Gastroesophageal sphincter (tissue), 4 donors: Measurements from ENCODE around the gene HACL1. TPM values are rescaled to one million over a fixed set of nuclear protein-coding genes. Genes with fewer than 3 reads are reported as not detected.
"Not testable (repeated sequence)": the region's sequence is repeated elsewhere in the genome, so short reads cannot be mapped to it uniquely, and the experiment has no call there.

ENCODE experiments used
- ATAC-seq: fragments of 150-250 bp; one replicate; pipeline ENCODE4 v1.9.1; 2016; ENCODE audit warnings: mild to moderate bottlenecking, moderate library complexity
- H3K27ac ChIP-seq, 4 donors: fragments of 200-600 bp; sonication (generic) in 3 of 4; 1 replicate in 3 of 4; 2 replicates in 1 of 4; pipeline ENCODE4 v1.5.1; 2016 to 2019
- H3K27me3 ChIP-seq: fragments of 200-600 bp; sonication (generic); one replicate; pipeline ENCODE4 v1.5.1; 2019
- H3K36me3 ChIP-seq, 2 donors: fragments of 200-600 bp; sonication (generic); one replicate each; pipeline ENCODE4 v1.5.1; 2019; ENCODE audit warnings: control low read depth in 1 of 2
- H3K4me1 ChIP-seq, 3 donors: fragments of 200-600 bp; sonication (generic); 1 replicate in 2 of 3; 2 replicates in 1 of 3; pipeline ENCODE4 v1.5.1; 2016 to 2019; ENCODE audit warnings: control low read depth in 2 of 3
- H3K4me3 ChIP-seq, 2 donors: fragments of 200-600 bp; sonication (generic); one replicate each; pipeline ENCODE4 v1.5.1; 2019; ENCODE audit warnings: mild to moderate bottlenecking in 1 of 2, moderate library complexity in 1 of 2
- H3K9me3 ChIP-seq, 3 donors: fragments of 200-600 bp; sonication (generic); one replicate each; pipeline ENCODE4 v1.5.1; 2017 to 2019; ENCODE audit warnings: control low read depth in 2 of 3
- CTCF ChIP-seq, 4 experiments: fragments of 200-600 bp in 2 of 4; fragments of 450-650 bp in 2 of 4; sonication (generic) in 1 of 4; IDR thresholded peaks; one replicate each; pipeline ENCODE4 v1.5.1; 2017 to 2019; ENCODE audit warnings: antibody characterized with exemption in 4 of 4, mild to moderate bottlenecking in 2 of 4, moderate library complexity in 2 of 4
- EP300 ChIP-seq: sonication (generic); formaldehyde crosslinking; IDR thresholded peaks from one replicate; pipeline ENCODE4 v1.6.1; 2017; ENCODE audit warnings: antibody characterized with exemption, mild to moderate bottlenecking
- POLR2A ChIP-seq, 2 donors: fragments of 450-650 bp; IDR thresholded peaks; one replicate each; pipeline ENCODE4 v1.6.1; 2017; ENCODE audit warnings: antibody characterized with exemption in 2 of 2, mild to moderate bottlenecking in 2 of 2, moderate library complexity in 1 of 2
- POLR2AphosphoS5 ChIP-seq: sonication (generic); formaldehyde crosslinking; IDR thresholded peaks from one replicate; pipeline ENCODE4 v1.6.1; 2017; ENCODE audit warnings: antibody characterized with exemption
- WGBS, 2 donors: methylation state at CpG; one replicate each; pipeline ENCODE4 v1.1.5; 2018; ENCODE audit warnings: low coverage in 1 of 2; 5-methylcytosine and 5-hydroxymethylcytosine counted together
- total RNA-seq, 4 donors: library from RNA; depleted of rRNA; stranded (reverse); fragments of >200 nt; gene quantifications; one replicate each; pipeline ENCODE4 v1.1.0, GENCODE V29; 2016

HACL1 gene
- total RNA-seq, 4 donors from 2014 or later: 17.0 to 37.0 (median 20.4) TPM

DNA sequence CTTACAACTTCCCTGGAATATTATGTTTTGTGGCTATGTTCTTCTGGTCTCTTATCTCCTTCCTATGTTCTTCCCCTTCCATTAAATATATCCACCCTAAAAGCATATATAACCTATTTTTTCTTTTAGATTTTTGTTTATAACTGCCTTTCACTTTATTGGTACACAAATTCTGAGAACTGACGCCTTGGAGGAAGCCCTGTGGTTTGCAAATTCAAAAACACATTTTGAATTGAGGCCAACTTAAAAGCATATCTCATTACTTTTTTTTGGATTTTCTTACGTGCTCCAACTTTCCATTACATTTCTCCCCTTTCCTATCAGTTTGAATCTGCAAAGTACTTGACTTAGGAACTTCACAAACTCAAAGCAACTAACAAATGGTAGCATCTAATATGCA is 64.5 kb downstream of the HACL1 start:
- H3K27ac ChIP-seq: no peak overlapping the region
- H3K27me3 ChIP-seq: no peaks in the 10 kb centered on the region
- H3K4me1 ChIP-seq: no peaks in the 10 kb centered on the region
- ATAC-seq: no peak
- no peak overlapping the region for H3K4me3 ChIP-seq
- WGBS, 2 donors: 32 to 44% methylated on average over 2 of the region's 2 CpGs
- TF ChIP-seq EP300: no peak
- no peak for TF ChIP-seq POLR2A (IDR thresholded peaks at IDR 0.05)
- TF ChIP-seq POLR2AphosphoS5: no peak
- TF ChIP-seq CTCF (IDR thresholded peaks at IDR 0.05): no peak
- no peaks in the 10 kb centered on the region for H3K9me3 ChIP-seq
- H3K36me3 ChIP-seq: peaks cover 0 to 15% of the 10 kb centered on the region in 2 donors

GRCh38 chr3:15535732-15536131 is 65.6 kb downstream of the HACL1 start:
- WGBS, 2 donors: 100% methylated on average over 1 of the region's 1 CpG
- H3K36me3 ChIP-seq: peaks cover 0 to 15% of the 10 kb centered on the region in 2 donors
- no peak for TF ChIP-seq CTCF (IDR thresholded peaks at IDR 0.05)
- no peak for TF ChIP-seq POLR2AphosphoS5
- TF ChIP-seq POLR2A (IDR thresholded peaks at IDR 0.05): no peak
- no peak for TF ChIP-seq EP300
- no peaks in the 10 kb centered on the region for H3K4me1 ChIP-seq
- no peak overlapping the region for H3K27ac ChIP-seq
- H3K9me3 ChIP-seq: no peaks in the 10 kb centered on the region
- H3K4me3 ChIP-seq: no peak overlapping the region
- no peak for ATAC-seq
- H3K27me3 ChIP-seq: no peaks in the 10 kb centered on the region

DNA sequence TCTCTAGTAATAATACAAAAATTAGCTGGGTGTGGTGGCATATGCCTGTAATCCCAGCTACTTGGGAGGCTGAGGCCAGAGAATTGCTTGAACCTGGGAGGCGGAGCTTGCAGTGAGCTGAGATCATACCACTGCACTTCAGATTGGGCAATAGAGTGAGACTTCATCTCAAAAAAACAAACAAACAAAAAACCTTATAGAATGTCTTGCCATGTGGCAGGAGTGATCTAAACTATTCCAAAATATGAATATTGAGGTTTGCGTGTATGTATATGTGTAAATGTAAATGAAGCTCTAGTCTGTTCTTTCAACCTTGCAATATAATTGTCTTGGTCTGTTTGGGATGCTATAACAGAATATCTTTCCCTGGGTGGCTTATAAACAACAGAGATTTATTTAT is 68.8 kb downstream of the HACL1 start:
- not testable (repeated sequence) for H3K27me3 ChIP-seq, H3K9me3 ChIP-seq, H3K4me3 ChIP-seq, H3K27ac ChIP-seq, ATAC-seq, H3K4me1 ChIP-seq
- 100% methylated on average over 1 of the region's 2 CpGs for WGBS, 2 donors
- peaks cover 0 to 15% of the 10 kb centered on the region in 2 donors for H3K36me3 ChIP-seq

DNA sequence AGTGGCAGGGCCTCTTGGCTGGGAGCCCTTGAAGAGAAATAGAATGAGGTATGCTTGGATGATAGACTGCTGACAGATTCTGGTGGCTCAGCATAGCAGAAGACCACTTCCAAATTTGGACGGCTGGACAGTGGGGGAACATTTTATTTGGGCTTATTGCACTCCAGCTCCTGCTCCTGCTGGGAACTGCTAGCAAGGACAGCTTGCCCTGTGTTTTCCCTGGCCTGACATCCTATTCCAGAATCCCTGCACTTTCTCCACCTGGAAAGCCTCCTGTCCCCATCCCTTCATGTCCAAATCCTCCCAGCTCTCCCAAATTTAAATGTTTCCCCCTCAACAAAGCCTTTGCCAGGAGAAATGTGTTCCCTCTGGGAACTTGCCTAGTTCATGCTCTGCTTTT is 70.0 kb downstream of the HACL1 start:
- ATAC-seq: no peak
- Histone ChIP-seq H3K9me3 (no peaks in the 10 kb centered on the region), H3K4me3 (no peak overlapping the region), H3K4me1 (no peaks in the 10 kb centered on the region), H3K36me3 (peaks cover 0 to 15% of the 10 kb centered on the region in 2 donors), H3K27me3 (no peaks in the 10 kb centered on the region), H3K27ac (no peak overlapping the region)
- no peak for TF ChIP-seq CTCF (IDR thresholded peaks at IDR 0.05)
- no peak for TF ChIP-seq POLR2A (IDR thresholded peaks at IDR 0.05)
- TF ChIP-seq POLR2AphosphoS5: no peak
- TF ChIP-seq EP300: no peak
- WGBS, 2 donors: 40 to 80% methylated on average over 1 of the region's 1 CpG

DNA sequence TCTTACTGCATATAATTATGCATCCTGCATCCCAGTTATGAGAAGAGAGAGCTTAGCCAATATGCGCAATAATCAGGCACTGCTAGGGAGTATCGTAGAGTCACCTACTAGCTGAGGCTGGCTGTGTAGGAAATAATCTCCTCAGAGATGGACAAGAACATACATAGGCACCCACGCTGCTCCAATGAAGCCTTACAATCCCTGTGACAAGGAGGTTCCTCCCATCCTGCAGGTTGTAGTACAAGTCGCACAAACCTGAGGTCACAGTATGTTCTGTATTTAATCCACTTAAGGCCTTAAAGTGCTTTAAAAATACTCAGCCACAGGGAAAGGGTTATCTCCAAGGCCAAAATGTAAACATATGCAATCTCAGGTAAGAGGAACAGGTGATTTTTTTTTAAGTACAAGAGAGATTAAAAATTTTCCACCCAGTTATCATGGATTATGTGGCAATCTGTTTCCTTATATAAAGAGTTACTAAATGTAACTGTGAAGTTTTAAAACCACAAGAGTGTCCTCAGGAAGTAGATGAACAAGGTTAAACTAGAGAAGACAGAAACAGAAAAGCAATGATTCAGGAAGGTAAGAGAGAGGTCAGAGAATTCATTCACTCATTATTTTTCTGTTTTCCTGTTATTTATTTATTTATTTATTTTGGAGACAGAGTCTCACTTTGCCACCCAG is 72.4 kb downstream of the HACL1 start:
- H3K9me3 ChIP-seq: no peaks in the 10 kb centered on the region
- no peak overlapping the region for H3K27ac ChIP-seq
- WGBS, 2 donors: 89 to 100% methylated on average over 4 of the region's 4 CpGs
- H3K4me1 ChIP-seq: no peaks in the 10 kb centered on the region
- H3K36me3 ChIP-seq: peaks cover 0 to 4% of the 10 kb centered on the region in 2 donors
- H3K27me3 ChIP-seq: no peaks in the 10 kb centered on the region
- TF ChIP-seq CTCF (IDR thresholded peaks at IDR 0.05): no peak
- TF ChIP-seq POLR2A (IDR thresholded peaks at IDR 0.05): no peak
- no peak for TF ChIP-seq POLR2AphosphoS5
- no peak for TF ChIP-seq EP300
- no peak overlapping the region for H3K4me3 ChIP-seq
- no peak for ATAC-seq
